ENCODE measurements around the gene RASA4. TPM values are rescaled to one million over a fixed set of nuclear protein-coding genes. Genes with fewer than 3 reads are reported as not detected.
A peak's percentile ranks its signal among the peaks of the same experiment; 100 is the strongest.
"Not testable (repeated sequence)": the region's sequence is repeated elsewhere in the genome, so short reads cannot be mapped to it uniquely, and the experiment has no call there.

Gene RASA4
- 30.1 TPM for polyA plus RNA-seq
- long read RNA-seq, donor 1, partial matches to known transcripts: 0 of 3 reads
- long read RNA-seq, donor 1, other reads (novel, unspliced or antisense): 0 of 3 reads
- long read RNA-seq, donor 2, full-length matches to known transcripts: 1 of 1 reads
- long read RNA-seq, donor 2, partial matches to known transcripts: 0 of 1 reads
- long read RNA-seq, donor 2, other reads (novel, unspliced or antisense): 0 of 1 reads
- long read RNA-seq, donor 3, partial matches to known transcripts: 0 of 1 reads
- long read RNA-seq, donor 3, other reads (novel, unspliced or antisense): 0 of 1 reads
- long read RNA-seq, donor 4: 0 reads
- long read RNA-seq, donor 5, full-length matches to known transcripts: 3 of 3 reads
- long read RNA-seq, donor 5, partial matches to known transcripts: 0 of 3 reads
- long read RNA-seq, donor 5, other reads (novel, unspliced or antisense): 0 of 3 reads
- long read RNA-seq, donor 6, full-length matches to known transcripts: 2 of 2 reads
- long read RNA-seq, donor 6, partial matches to known transcripts: 0 of 2 reads
- long read RNA-seq, donor 6, other reads (novel, unspliced or antisense): 0 of 2 reads
- long read RNA-seq, donor 7: 0 reads
- long read RNA-seq, donor 8: 0 reads
- long read RNA-seq, donor 9, full-length matches to known transcripts: 1 of 1 reads
- long read RNA-seq, donor 9, partial matches to known transcripts: 0 of 1 reads
- long read RNA-seq, donor 9, other reads (novel, unspliced or antisense): 0 of 1 reads
- long read RNA-seq, donor 10, full-length matches to known transcripts: 4 of 4 reads
- long read RNA-seq, donor 10, partial matches to known transcripts: 0 of 4 reads
- long read RNA-seq, donor 10, other reads (novel, unspliced or antisense): 0 of 4 reads
- long read RNA-seq, donor 11, full-length matches to known transcripts: 2 of 2 reads
- long read RNA-seq, donor 11, partial matches to known transcripts: 0 of 2 reads
- long read RNA-seq, donor 11, other reads (novel, unspliced or antisense): 0 of 2 reads

- H3K4me1 ChIP-seq (ENCODE audit: control insufficient read depth, insufficient read depth, low read length); H3K9me3 ChIP-seq (ENCODE audit: control insufficient read depth, low read depth, low read length); H3K27ac ChIP-seq (ENCODE audit: low read length); H3K36me3 ChIP-seq (ENCODE audit: control insufficient read depth, insufficient read depth, low read length); H3K27me3 ChIP-seq (ENCODE audit: control insufficient read depth, insufficient read depth, low read length): not testable (repeated sequence)
- H3K4me3 ChIP-seq (ENCODE audit: low read length): peak within 1 kb of the TSS; percentile 32
- WGBS (ENCODE audit: insufficient coverage, low lambda C conversion rate): no CpG with 5 or more reads among the region's 62 CpGs
- peak; percentile 7 to 9 for DNase-seq
These were observed at the start of gene RASA4 for GRCh38 chr7:102616507-102617125. Gene RASA4, minus strand, starts transcription at chr7:102616756. Its CDS starts 67 bp downstream, at chr7:102616689.

- not testable (repeated sequence) for H3K27ac ChIP-seq (ENCODE audit: low read length); H3K27me3 ChIP-seq (ENCODE audit: control insufficient read depth, insufficient read depth, low read length); H3K36me3 ChIP-seq (ENCODE audit: control insufficient read depth, insufficient read depth, low read length); H3K4me1 ChIP-seq (ENCODE audit: control insufficient read depth, insufficient read depth, low read length); H3K4me3 ChIP-seq (ENCODE audit: low read length); H3K9me3 ChIP-seq (ENCODE audit: control insufficient read depth, low read depth, low read length); DNase-seq
- no CpG with 5 or more reads among the region's 11 CpGs for WGBS (ENCODE audit: insufficient coverage, low lambda C conversion rate)
These were observed 48.2 kb upstream of the RASA4 start for GRCh38 chr7:102664765-102665164.

GRCh38 chr7:102649924-102650323, 33.4 kb upstream of the RASA4 start, which contains the start of gene SPDYE2B:
Gene SPDYE2B, plus strand, starts transcription at chr7:102650319. Its CDS starts 2,030 bp downstream, at chr7:102652349.
- no CpG with 5 or more reads among the region's 4 CpGs for WGBS (ENCODE audit: insufficient coverage, low lambda C conversion rate)
- not testable (repeated sequence) for H3K4me3 ChIP-seq (ENCODE audit: low read length); H3K4me1 ChIP-seq (ENCODE audit: control insufficient read depth, insufficient read depth, low read length); H3K27ac ChIP-seq (ENCODE audit: low read length); H3K27me3 ChIP-seq (ENCODE audit: control insufficient read depth, insufficient read depth, low read length); H3K9me3 ChIP-seq (ENCODE audit: control insufficient read depth, low read depth, low read length); H3K36me3 ChIP-seq (ENCODE audit: control insufficient read depth, insufficient read depth, low read length); DNase-seq

GRCh38 chr7:102647813-102648212, 31.3 kb upstream of the RASA4 start:
- H3K4me3 ChIP-seq (ENCODE audit: low read length); H3K4me1 ChIP-seq (ENCODE audit: control insufficient read depth, insufficient read depth, low read length); H3K36me3 ChIP-seq (ENCODE audit: control insufficient read depth, insufficient read depth, low read length); H3K27ac ChIP-seq (ENCODE audit: low read length); DNase-seq; H3K9me3 ChIP-seq (ENCODE audit: control insufficient read depth, low read depth, low read length); H3K27me3 ChIP-seq (ENCODE audit: control insufficient read depth, insufficient read depth, low read length): not testable (repeated sequence)
- no CpG with 5 or more reads among the region's 7 CpGs for WGBS (ENCODE audit: insufficient coverage, low lambda C conversion rate)

GRCh38 chr7:102643404-102643803, 26.8 kb upstream of the RASA4 start:
- not testable (repeated sequence) for DNase-seq; H3K4me3 ChIP-seq (ENCODE audit: low read length); H3K4me1 ChIP-seq (ENCODE audit: control insufficient read depth, insufficient read depth, low read length); H3K36me3 ChIP-seq (ENCODE audit: control insufficient read depth, insufficient read depth, low read length); H3K9me3 ChIP-seq (ENCODE audit: control insufficient read depth, low read depth, low read length); H3K27me3 ChIP-seq (ENCODE audit: control insufficient read depth, insufficient read depth, low read length); H3K27ac ChIP-seq (ENCODE audit: low read length)
- WGBS (ENCODE audit: insufficient coverage, low lambda C conversion rate): no CpG with 5 or more reads among the region's 1 CpG

- not testable (repeated sequence) for H3K27me3 ChIP-seq (ENCODE audit: control insufficient read depth, insufficient read depth, low read length); DNase-seq; H3K27ac ChIP-seq (ENCODE audit: low read length); H3K36me3 ChIP-seq (ENCODE audit: control insufficient read depth, insufficient read depth, low read length); H3K4me3 ChIP-seq (ENCODE audit: low read length); H3K4me1 ChIP-seq (ENCODE audit: control insufficient read depth, insufficient read depth, low read length); H3K9me3 ChIP-seq (ENCODE audit: control insufficient read depth, low read depth, low read length)
- WGBS (ENCODE audit: insufficient coverage, low lambda C conversion rate): no CpG with 5 or more reads among the region's 9 CpGs
These were observed 26.1 kb upstream of the RASA4 start, which contains the start of gene UPK3BL1 for GRCh38 chr7:102642691-102643090. Gene UPK3BL1, minus strand, starts transcription at chr7:102642791. Its CDS starts 50 bp downstream, at chr7:102642741.

- not testable (repeated sequence) for H3K27ac ChIP-seq (ENCODE audit: low read length); H3K27me3 ChIP-seq (ENCODE audit: control insufficient read depth, insufficient read depth, low read length); H3K4me1 ChIP-seq (ENCODE audit: control insufficient read depth, insufficient read depth, low read length); H3K4me3 ChIP-seq (ENCODE audit: low read length); H3K36me3 ChIP-seq (ENCODE audit: control insufficient read depth, insufficient read depth, low read length); DNase-seq; H3K9me3 ChIP-seq (ENCODE audit: control insufficient read depth, low read depth, low read length)
- WGBS (ENCODE audit: insufficient coverage, low lambda C conversion rate): no CpG with 5 or more reads among the region's 11 CpGs
These were observed 22.3 kb upstream of the RASA4 start for GRCh38 chr7:102638848-102639247.

- WGBS (ENCODE audit: insufficient coverage, low lambda C conversion rate): no CpG with 5 or more reads among the region's 13 CpGs
- H3K9me3 ChIP-seq (ENCODE audit: control insufficient read depth, low read depth, low read length); H3K27me3 ChIP-seq (ENCODE audit: control insufficient read depth, insufficient read depth, low read length): not testable (repeated sequence)
These were observed 20.4 kb upstream of the RASA4 start for GRCh38 chr7:102636956-102637355.

GRCh38 chr7:102635354-102635753, 18.8 kb upstream of the RASA4 start:
- H3K9me3 ChIP-seq (ENCODE audit: control insufficient read depth, low read depth, low read length); H3K4me3 ChIP-seq (ENCODE audit: low read length); H3K27me3 ChIP-seq (ENCODE audit: control insufficient read depth, insufficient read depth, low read length); H3K4me1 ChIP-seq (ENCODE audit: control insufficient read depth, insufficient read depth, low read length); H3K36me3 ChIP-seq (ENCODE audit: control insufficient read depth, insufficient read depth, low read length); DNase-seq; H3K27ac ChIP-seq (ENCODE audit: low read length): not testable (repeated sequence)
- WGBS (ENCODE audit: insufficient coverage, low lambda C conversion rate): no CpG with 5 or more reads among the region's 5 CpGs

More at GRCh38 chr7:102636956-102637355, 20.4 kb upstream of the RASA4 start:
- H3K36me3 ChIP-seq (ENCODE audit: control insufficient read depth, insufficient read depth, low read length); H3K4me1 ChIP-seq (ENCODE audit: control insufficient read depth, insufficient read depth, low read length); DNase-seq; H3K27ac ChIP-seq (ENCODE audit: low read length); H3K4me3 ChIP-seq (ENCODE audit: low read length): not testable (repeated sequence)

- not testable (repeated sequence) for H3K9me3 ChIP-seq (ENCODE audit: control insufficient read depth, low read depth, low read length); H3K27ac ChIP-seq (ENCODE audit: low read length); H3K4me3 ChIP-seq (ENCODE audit: low read length); H3K4me1 ChIP-seq (ENCODE audit: control insufficient read depth, insufficient read depth, low read length); H3K27me3 ChIP-seq (ENCODE audit: control insufficient read depth, insufficient read depth, low read length); H3K36me3 ChIP-seq (ENCODE audit: control insufficient read depth, insufficient read depth, low read length); DNase-seq
- no CpG with 5 or more reads among the region's 6 CpGs for WGBS (ENCODE audit: insufficient coverage, low lambda C conversion rate)
These were observed 17.7 kb upstream of the RASA4 start for GRCh38 chr7:102634299-102634698.

Measured in large intestine (tissue), 12 donors.